ENCODE data around the gene TEC. TPM values are rescaled to one million over a fixed set of nuclear protein-coding genes. Genes with fewer than 3 reads are reported as not detected.
A peak's percentile ranks its signal among the peaks of the same experiment; 100 is the strongest.
"Not testable (repeated sequence)": the region's sequence is repeated elsewhere in the genome, so short reads cannot be mapped to it uniquely, and the experiment has no call there.

The TEC gene
- 3.4 TPM for total RNA-seq

- peak; percentile 60 for DNase-seq (ENCODE audit: low spot score)
Measured at GRCh38 chr4:48268956-48269860, at the start of gene TEC. Gene TEC, minus strand, starts transcription at chr4:48269838. Its CDS starts 41,224 bp downstream, at chr4:48228614.

- DNase-seq (ENCODE audit: low spot score), result no peak
Measured at GRCh38 chr4:48315728-48316630, 46.3 kb upstream of the TEC start.

GRCh38 chr4:48314746-48315145, 45.1 kb upstream of the TEC start:
- not testable (repeated sequence) for DNase-seq (ENCODE audit: low spot score)

- no peak for DNase-seq (ENCODE audit: low spot score)
Measured at GRCh38 chr4:48311896-48312295, 42.3 kb upstream of the TEC start.

GRCh38 chr4:48308901-48309300, 39.3 kb upstream of the TEC start:
- no peak for DNase-seq (ENCODE audit: low spot score)

- DNase-seq (ENCODE audit: low spot score), result no peak
Measured at GRCh38 chr4:48307528-48307927, 37.9 kb upstream of the TEC start.

- no peak for DNase-seq (ENCODE audit: low spot score)
Measured at GRCh38 chr4:48305508-48305907, 35.9 kb upstream of the TEC start.

- DNase-seq (ENCODE audit: low spot score), result no peak
Measured at GRCh38 chr4:48300004-48300403, 30.4 kb upstream of the TEC start.

GRCh38 chr4:48299560-48299959, 29.9 kb upstream of the TEC start:
- DNase-seq (ENCODE audit: low spot score), result no peak

- DNase-seq (ENCODE audit: low spot score), result no peak
Measured at GRCh38 chr4:48297256-48297846, 27.7 kb upstream of the TEC start.

GRCh38 chr4:48296365-48296764, 26.7 kb upstream of the TEC start:
- no peak for DNase-seq (ENCODE audit: low spot score)

- DNase-seq (ENCODE audit: low spot score), result no peak
Measured at GRCh38 chr4:48295116-48295515, 25.5 kb upstream of the TEC start.

GRCh38 chr4:48292218-48292790, 22.7 kb upstream of the TEC start:
- DNase-seq (ENCODE audit: low spot score), result not testable (repeated sequence)

- DNase-seq (ENCODE audit: low spot score), result no peak
Measured at GRCh38 chr4:48290146-48290772, 20.6 kb upstream of the TEC start.

GRCh38 chr4:48286060-48286459, 16.4 kb upstream of the TEC start:
- not testable (repeated sequence) for DNase-seq (ENCODE audit: low spot score)

- DNase-seq (ENCODE audit: low spot score), result not testable (repeated sequence)
Measured at GRCh38 chr4:48285640-48286039, 16.0 kb upstream of the TEC start.

- no peak for DNase-seq (ENCODE audit: low spot score)
Measured at GRCh38 chr4:48275686-48276085, 6.0 kb upstream of the TEC start.

- no peak for DNase-seq (ENCODE audit: low spot score)
Measured at GRCh38 chr4:48275247-48275646, 5.6 kb upstream of the TEC start.

GRCh38 chr4:48271626-48272025, 2.0 kb upstream of the TEC start:
- no peak for DNase-seq (ENCODE audit: low spot score)

- DNase-seq (ENCODE audit: low spot score), result no peak
Measured at GRCh38 chr4:48270951-48271473, 1.4 kb upstream of the TEC start.

- no peak for DNase-seq (ENCODE audit: low spot score)
Measured at GRCh38 chr4:48270523-48270897, 872 bp upstream of the TEC start.
